ENCODE measurements around the gene PSG7.
"Not testable (repeated sequence)": the region's sequence is repeated elsewhere in the genome, so short reads cannot be mapped to it uniquely, and the experiment has no call there.

Gene PSG7

GRCh38 chr19:42918377-42919069, 18.5 kb downstream of the PSG7 start:
- H3K4me3 ChIP-seq (ENCODE audit: low read length); DNase-seq (ENCODE audit: low read depth, low spot score): not testable (repeated sequence)

GRCh38 chr19:42917634-42918033, 19.4 kb downstream of the PSG7 start, which contains the start of gene PSG6:
Gene PSG6 (minus strand): TSS chr19:42917894. CDS start chr19:42917792, 102 bp downstream.
- not testable (repeated sequence) for DNase-seq (ENCODE audit: low read depth, low spot score); H3K4me3 ChIP-seq (ENCODE audit: low read length)

- not testable (repeated sequence) for H3K4me3 ChIP-seq (ENCODE audit: low read length); DNase-seq (ENCODE audit: low read depth, low spot score)
Observed at GRCh38 chr19:42916931-42917330, 20.1 kb downstream of the PSG7 start.

GRCh38 chr19:42913516-42913915, 23.5 kb downstream of the PSG7 start:
- not testable (repeated sequence) for H3K4me3 ChIP-seq (ENCODE audit: low read length); DNase-seq (ENCODE audit: low read depth, low spot score)

GRCh38 chr19:42912941-42913340, 24.1 kb downstream of the PSG7 start:
- not testable (repeated sequence) for DNase-seq (ENCODE audit: low read depth, low spot score); H3K4me3 ChIP-seq (ENCODE audit: low read length)

- DNase-seq (ENCODE audit: low read depth, low spot score); H3K4me3 ChIP-seq (ENCODE audit: low read length): not testable (repeated sequence)
Observed at GRCh38 chr19:42911731-42912130, 25.3 kb downstream of the PSG7 start.

GRCh38 chr19:42906162-42906561, 30.8 kb downstream of the PSG7 start:
- not testable (repeated sequence) for H3K4me3 ChIP-seq (ENCODE audit: low read length); DNase-seq (ENCODE audit: low read depth, low spot score)

- DNase-seq (ENCODE audit: low read depth, low spot score); H3K4me3 ChIP-seq (ENCODE audit: low read length): not testable (repeated sequence)
Observed at GRCh38 chr19:42900561-42900960, 36.4 kb downstream of the PSG7 start.

GRCh38 chr19:42899674-42900073, 37.3 kb downstream of the PSG7 start:
- not testable (repeated sequence) for DNase-seq (ENCODE audit: low read depth, low spot score); H3K4me3 ChIP-seq (ENCODE audit: low read length)

- not testable (repeated sequence) for H3K4me3 ChIP-seq (ENCODE audit: low read length); DNase-seq (ENCODE audit: low read depth, low spot score)
Observed at GRCh38 chr19:42899110-42899509, 37.9 kb downstream of the PSG7 start.

GRCh38 chr19:42898656-42899055, 38.4 kb downstream of the PSG7 start:
- H3K4me3 ChIP-seq (ENCODE audit: low read length) = not testable (repeated sequence)

GRCh38 chr19:42897729-42898128, 39.3 kb downstream of the PSG7 start:
- not testable (repeated sequence) for DNase-seq (ENCODE audit: low read depth, low spot score); H3K4me3 ChIP-seq (ENCODE audit: low read length)

More at GRCh38 chr19:42898656-42899055, 38.4 kb downstream of the PSG7 start:
- DNase-seq (ENCODE audit: low read depth, low spot score) = not testable (repeated sequence)

GRCh38 chr19:42890446-42890845, 46.6 kb downstream of the PSG7 start:
- not testable (repeated sequence) for H3K4me3 ChIP-seq (ENCODE audit: low read length); DNase-seq (ENCODE audit: low read depth, low spot score)

GRCh38 chr19:42887876-42888445, 49.0 kb downstream of the PSG7 start:
- not testable (repeated sequence) for H3K4me3 ChIP-seq (ENCODE audit: low read length); DNase-seq (ENCODE audit: low read depth, low spot score)

- not testable (repeated sequence) for H3K4me3 ChIP-seq (ENCODE audit: low read length); DNase-seq (ENCODE audit: low read depth, low spot score)
Observed at GRCh38 chr19:42882730-42883129, 54.3 kb downstream of the PSG7 start.

- not testable (repeated sequence) for DNase-seq (ENCODE audit: low read depth, low spot score); H3K4me3 ChIP-seq (ENCODE audit: low read length)
Observed at GRCh38 chr19:42882010-42882409, 55.0 kb downstream of the PSG7 start.

GRCh38 chr19:42881279-42881678, 55.7 kb downstream of the PSG7 start:
- DNase-seq (ENCODE audit: low read depth, low spot score); H3K4me3 ChIP-seq (ENCODE audit: low read length): not testable (repeated sequence)

- not testable (repeated sequence) for H3K4me3 ChIP-seq (ENCODE audit: low read length); DNase-seq (ENCODE audit: low read depth, low spot score)
Observed at GRCh38 chr19:42880621-42881020, 56.4 kb downstream of the PSG7 start.

GRCh38 chr19:42879613-42880012, 57.4 kb downstream of the PSG7 start, which contains the start of gene PSG1:
Gene PSG1 (minus strand): TSS chr19:42879713. CDS start chr19:42879581, 132 bp downstream.
- DNase-seq (ENCODE audit: low read depth, low spot score) = no peak
- no peak within 1 kb of the TSS for H3K4me3 ChIP-seq (ENCODE audit: low read length)

- not testable (repeated sequence) for H3K4me3 ChIP-seq (ENCODE audit: low read length); DNase-seq (ENCODE audit: low read depth, low spot score)
Observed at GRCh38 chr19:42876596-42876995, 60.4 kb downstream of the PSG7 start.

Data from Jurkat, Clone E6-1 (cell line).